MM.1S (cell line): ENCODE data around the gene PTGR1.

Experiments
- DNase-seq: peaks from one replicate; pipeline ENCODE4 v3.0.0-alpha.2; 2015
- H2AFZ ChIP-seq: fragments of 300-600 bp; sonication (generic); 2 replicates; pipeline ENCODE4 v1.6.0; 2016; ENCODE audit warnings: antibody characterized with exemption, low read length
- H3F3A ChIP-seq: fragments of 300-600 bp; sonication (generic); 2 replicates; pipeline ENCODE4 v1.6.1; 2016; ENCODE audit warnings: mild to moderate bottlenecking, antibody characterized with exemption, low read length, moderate library complexity, mixed read lengths; ENCODE audit not compliant: insufficient read depth
- H3K27ac ChIP-seq: fragments of 300-600 bp; sonication (generic); 2 replicates; pipeline ENCODE4 v1.5.1; 2016; ENCODE audit warnings: mild to moderate bottlenecking, low read length
- H3K27me3 ChIP-seq: fragments of 300-600 bp; sonication (generic); replicated peaks from 2 replicates; pipeline ENCODE4 v1.6.0; 2016; ENCODE audit warnings: low read length; ENCODE audit not compliant: insufficient read depth
- H3K36me3 ChIP-seq: fragments of 300-600 bp; sonication (generic); replicated peaks from 2 replicates; pipeline ENCODE4 v1.6.1; 2016; ENCODE audit warnings: mild to moderate bottlenecking, low read length, mixed read lengths; ENCODE audit not compliant: insufficient read depth
- H3K4me1 ChIP-seq: fragments of 300-600 bp; sonication (generic); 2 replicates; pipeline ENCODE4 v1.6.1; 2016; ENCODE audit warnings: low read length, mixed read lengths
- H3K4me2 ChIP-seq: fragments of 300-600 bp; sonication (generic); 2 replicates; pipeline ENCODE4 v1.6.0; 2016; ENCODE audit warnings: low read depth, low read length
- H3K4me3 ChIP-seq: fragments of 300-600 bp; sonication (generic); 2 replicates; pipeline ENCODE4 v1.5.1; 2016; ENCODE audit warnings: low read length, mixed read lengths
- H3K79me2 ChIP-seq: fragments of 300-600 bp; sonication (generic); 2 replicates; pipeline ENCODE4 v1.6.1; 2016; ENCODE audit warnings: mixed run types, low read length, mixed read lengths
- H3K9ac ChIP-seq: fragments of 300-600 bp; sonication (generic); 2 replicates; pipeline ENCODE4 v1.6.1; 2016; ENCODE audit warnings: low read length, mixed read lengths
- H3K9me2 ChIP-seq: fragments of 300-600 bp; sonication (generic); replicated peaks from 2 replicates; pipeline ENCODE4 v1.6.1; 2016; ENCODE audit warnings: mild to moderate bottlenecking, low read length, mixed read lengths; ENCODE audit not compliant: insufficient read depth
- H3K9me3 ChIP-seq: fragments of 300-600 bp; sonication (generic); replicated peaks from 2 replicates; pipeline ENCODE4 v1.6.1; 2016; ENCODE audit warnings: mild to moderate bottlenecking, low read length, mixed read lengths; ENCODE audit not compliant: insufficient read depth
- H4K20me1 ChIP-seq: fragments of 300-600 bp; sonication (generic); 2 replicates; pipeline ENCODE4 v1.6.1; 2016; ENCODE audit warnings: mild to moderate bottlenecking, low read length, moderate library complexity, mixed read lengths; ENCODE audit not compliant: insufficient read depth
- CTCF ChIP-seq: fragments of 300-600 bp; sonication (generic); IDR thresholded peaks from 2 replicates; pipeline ENCODE4 v1.5.1; 2016; ENCODE audit warnings: antibody characterized with exemption, low read length, mixed read lengths
- EZH2 ChIP-seq: fragments of 300-600 bp; sonication (generic); optimal IDR thresholded peaks from 2 replicates; pipeline ENCODE3; 2017; ENCODE audit warnings: low read depth, mild to moderate bottlenecking, antibody characterized with exemption, low read length, mixed read lengths
- EZH2phosphoT487 ChIP-seq: fragments of 300-600 bp; sonication (generic); IDR thresholded peaks from 2 replicates; pipeline ENCODE4 v1.6.1; 2018; ENCODE audit warnings: antibody characterized with exemption, low read length

Gene PTGR1

GRCh38 chr9:111597852-111598732 lies 1.4 kb downstream of the PTGR1 start:
- H3K27me3 ChIP-seq, result peaks cover 11% of the 10 kb centered on the region
- H3K9ac ChIP-seq, result peak overlapping the region; percentile 27; the same call in 1 of the 2 replicates
- TF ChIP-seq EZH2phosphoT487 (no peak), CTCF (peak; percentile 71), EZH2 (no peak)
- DNase-seq, result peak; percentile 62
- no peaks in the 10 kb centered on the region for H3K9me2 ChIP-seq
- H3K4me1 ChIP-seq, result no peaks in the 10 kb centered on the region
- no peaks in the 10 kb centered on the region for H3K79me2 ChIP-seq
- peak overlapping the region; percentile 59 for H2AFZ ChIP-seq
- H3K36me3 ChIP-seq, result no peaks in the 10 kb centered on the region
- H4K20me1 ChIP-seq, result no peaks in the 10 kb centered on the region
- no peaks in the 10 kb centered on the region for H3F3A ChIP-seq
- no peaks in the 10 kb centered on the region for H3K9me3 ChIP-seq
- H3K27ac ChIP-seq, result no peak overlapping the region
- peak overlapping the region; percentile 71 for H3K4me3 ChIP-seq
- peak overlapping the region; percentile 85 for H3K4me2 ChIP-seq

DNA sequence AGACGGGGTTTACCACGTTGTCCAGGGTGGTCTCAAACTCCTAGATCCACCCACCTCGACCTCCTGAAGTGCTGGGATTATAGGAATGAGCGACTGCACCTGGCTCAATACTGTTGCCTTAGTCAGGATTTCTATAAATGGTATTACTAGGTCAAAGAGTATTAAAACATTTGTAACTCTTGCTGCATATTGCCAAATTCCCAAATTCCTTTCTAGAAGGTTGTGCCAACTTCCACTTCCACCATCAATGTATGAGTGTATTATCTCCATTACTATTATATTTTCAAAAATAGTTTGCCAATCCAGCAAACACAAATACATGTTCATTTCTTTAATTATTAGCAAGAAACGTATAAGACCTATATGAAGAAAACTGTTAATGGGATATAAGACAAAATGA lies 10.6 kb downstream of the PTGR1 start:
- Histone ChIP-seq H3K27ac (no peak overlapping the region), H3K9me3 (no peaks in the 10 kb centered on the region), H3K79me2 (no peaks in the 10 kb centered on the region), H3K9me2 (no peaks in the 10 kb centered on the region), H3K27me3 (no peaks in the 10 kb centered on the region), H3K9ac (no peak overlapping the region), H4K20me1 (no peaks in the 10 kb centered on the region), H3K4me3 (no peak overlapping the region), H3F3A (no peaks in the 10 kb centered on the region), H2AFZ (no peak overlapping the region), H3K4me1 (no peaks in the 10 kb centered on the region), H3K4me2 (no peak overlapping the region), H3K36me3 (no peaks in the 10 kb centered on the region)
- TF ChIP-seq CTCF (no peak), EZH2 (no peak), EZH2phosphoT487 (no peak)
- no peak for DNase-seq

- H3K4me3 ChIP-seq, result no peak overlapping the region
- no peak overlapping the region for H3K27ac ChIP-seq
- DNase-seq, result no peak
- no peak overlapping the region for H3K4me2 ChIP-seq
- H3K9ac ChIP-seq, result no peak overlapping the region
- no peaks in the 10 kb centered on the region for H4K20me1 ChIP-seq
- H3K36me3 ChIP-seq, result no peaks in the 10 kb centered on the region
- no peak for TF ChIP-seq EZH2phosphoT487
- TF ChIP-seq EZH2, result no peak
- no peak for TF ChIP-seq CTCF
- H3F3A ChIP-seq, result no peaks in the 10 kb centered on the region
- H3K9me2 ChIP-seq, result no peaks in the 10 kb centered on the region
- no peaks in the 10 kb centered on the region for H3K4me1 ChIP-seq
- no peak overlapping the region for H2AFZ ChIP-seq
- no peaks in the 10 kb centered on the region for H3K27me3 ChIP-seq
- H3K79me2 ChIP-seq, result no peaks in the 10 kb centered on the region
- H3K9me3 ChIP-seq, result no peaks in the 10 kb centered on the region
These were observed 13.1 kb downstream of the PTGR1 start for GRCh38 chr9:111586378-111586777.
